Natural killer cell (primary cell): ENCODE data around the gene SARDH. TPM values are rescaled to one million over a fixed set of nuclear protein-coding genes. Genes with fewer than 3 reads are reported as not detected.

Source experiments
- ATAC-seq, 3 donors: fragments of 150-1000 bp in 2 of 3; fragments of 200-7000 bp in 1 of 3; cut with Tn5 transposase; 1 replicate in 1 of 3; 2 replicates in 2 of 3; pipeline ENCODE4 v1.10.0; 2021; ENCODE audit warnings: mild to moderate bottlenecking in 2 of 3, moderate library complexity in 2 of 3
- DNase-seq, 2 donors: peaks; one replicate each; pipeline versions ENCODE4 v3.0.0 to v3.0.0-alpha.2; 2013 to 2021; ENCODE audit warnings: mixed read lengths in 1 of 2
- H3K27ac ChIP-seq: one replicate; pipeline ENCODE4 v1.5.1; 2013; ENCODE audit warnings: mild to moderate bottlenecking, low read length
- H3K27me3 ChIP-seq: one replicate; pipeline ENCODE4 v1.6.1; 2013; ENCODE audit warnings: low read length; ENCODE audit not compliant: control insufficient read depth, insufficient read depth
- H3K36me3 ChIP-seq: one replicate; pipeline ENCODE4 v1.6.1; 2013; ENCODE audit warnings: low read length; ENCODE audit not compliant: control insufficient read depth, insufficient read depth
- H3K4me1 ChIP-seq: one replicate; pipeline ENCODE4 v1.6.1; 2013; ENCODE audit warnings: low read length; ENCODE audit not compliant: control insufficient read depth, insufficient read depth
- H3K4me3 ChIP-seq: one replicate; pipeline ENCODE4 v1.5.1; 2013; ENCODE audit warnings: low read length
- H3K9me3 ChIP-seq: one replicate; pipeline ENCODE4 v1.6.1; 2013; ENCODE audit warnings: low read length; ENCODE audit not compliant: control insufficient read depth, insufficient read depth
- H3K27ac Mint-ChIP-seq, 2 donors: one replicate each; pipeline ENCODE4 v1.8.0; 2022; ENCODE audit warnings: mild to moderate bottlenecking in 2 of 2, mixed read lengths in 2 of 2, moderate library complexity in 1 of 2
- H3K27me3 Mint-ChIP-seq, 2 donors: one replicate each; pipeline ENCODE4 v1.8.0; 2022; ENCODE audit warnings: low read depth in 2 of 2, mixed read lengths in 2 of 2
- H3K36me3 Mint-ChIP-seq: one replicate; pipeline ENCODE4 v1.8.0; 2022; ENCODE audit warnings: mixed read lengths
- H3K4me1 Mint-ChIP-seq, 2 donors: one replicate each; pipeline ENCODE4 v1.8.0; 2022; ENCODE audit warnings: mixed read lengths in 2 of 2
- H3K4me3 Mint-ChIP-seq: one replicate; pipeline ENCODE4 v1.8.0; 2022; ENCODE audit warnings: mild to moderate bottlenecking, moderate library complexity, mixed read lengths
- H3K9me3 Mint-ChIP-seq, 2 donors: one replicate each; pipeline ENCODE4 v1.8.0; 2022; ENCODE audit warnings: mixed read lengths in 2 of 2
- CTCF ChIP-seq: fragments of 200-600 bp; IDR thresholded peaks from one replicate; pipeline ENCODE4 v1.8.0; 2022; ENCODE audit warnings: antibody characterized with exemption
- WGBS: methylation state at CpG from one replicate; pipeline ENCODE4 v1.1.7; 2013; ENCODE audit warnings: missing lambda C conversion rate; ENCODE audit not compliant: insufficient coverage; 5-methylcytosine and 5-hydroxymethylcytosine counted together
- intact Hi-C: fragments of 100-400 bp; cut with micrococcal nuclease; formaldehyde crosslinking; loops from one replicate; pipeline ENCODE4 v1.14.2; 2022
- total RNA-seq, 4 donors: library from RNA; stranded (reverse); fragments of 120-200 nt in 1 of 4; gene quantifications; one replicate each; pipeline versions ENCODE4 v1.2.3 to v1.2.4, GENCODE V29; 2013 to 2022

The SARDH gene
- total RNA-seq: 1 to 10 TPM; 2.2 to 6.8 (median 4.1) TPM
- total RNA-seq (2013): 4.4 TPM

- H3K27ac Mint-ChIP-seq: peak within 1 kb of the TSS in 1 of 2 donors; percentile 79
- DNase-seq (peak; percentile 56 to 62), ATAC-seq (peak; percentile 69 to 83 (median 81))
- peak within 1 kb of the TSS; percentile 66 for H3K4me3 Mint-ChIP-seq
- H3K27me3 Mint-ChIP-seq: no peaks in the 10 kb centered on the region
- H3K36me3 Mint-ChIP-seq: no peaks in the 10 kb centered on the region
- intact Hi-C loops: no loop called here
- Histone ChIP-seq H3K9me3 (no peaks in the 10 kb centered on the region), H3K4me1 (peaks cover 21% of the 10 kb centered on the region), H3K36me3 (no peaks in the 10 kb centered on the region), H3K27ac (peak within 1 kb of the TSS; percentile 26), H3K4me3 (peak within 1 kb of the TSS; percentile 44), H3K27me3 (no peaks in the 10 kb centered on the region)
- no peaks in the 10 kb centered on the region for H3K9me3 Mint-ChIP-seq
- 17% methylated on average over 25 of the region's 25 CpGs for WGBS
- TF ChIP-seq CTCF: no peak
- peaks cover 6 to 16% of the 10 kb centered on the region in 2 donors for H3K4me1 Mint-ChIP-seq
Measured at GRCh38 chr9:133737774-133738639, at the start of gene SARDH. Gene SARDH, minus strand, starts transcription at chr9:133738352. Its CDS starts 4,179 bp downstream, at chr9:133734173.

- Mint-ChIP-seq H3K36me3 (no peaks in the 10 kb centered on the region), H3K9me3 (no peaks in the 10 kb centered on the region), H3K4me3 (no peak overlapping the region), H3K27me3 (no peaks in the 10 kb centered on the region), H3K27ac (no peak overlapping the region), H3K4me1 (peaks cover 0 to 8% of the 10 kb centered on the region in 2 donors)
- ATAC-seq (peak in 2 of 3 donors; percentile 35 to 50), DNase-seq (no peak)
- intact Hi-C loops: no loop called here
- whole genome bisulfite sequencing: 34% methylated on average over 5 of the region's 5 CpGs
- Histone ChIP-seq H3K27ac (no peak overlapping the region), H3K4me3 (no peak overlapping the region), H3K36me3 (no peaks in the 10 kb centered on the region), H3K27me3 (no peaks in the 10 kb centered on the region), H3K4me1 (peaks cover 55% of the 10 kb centered on the region), H3K9me3 (no peaks in the 10 kb centered on the region)
- no peak for TF ChIP-seq CTCF
Measured at GRCh38 chr9:133787754-133788025, 49.5 kb upstream of the SARDH start.

- no peaks in the 10 kb centered on the region for H3K36me3 ChIP-seq
- ATAC-seq: no peak
- Mint-ChIP-seq H3K4me1 (peaks cover 0 to 6% of the 10 kb centered on the region in 2 donors), H3K27me3 (no peaks in the 10 kb centered on the region), H3K9me3 (no peaks in the 10 kb centered on the region), H3K4me3 (no peak overlapping the region), H3K27ac (no peak overlapping the region), H3K36me3 (no peaks in the 10 kb centered on the region)
- H3K9me3 ChIP-seq: no peaks in the 10 kb centered on the region
- intact Hi-C loops: no loop called here
- no peak for TF ChIP-seq CTCF
- no peak overlapping the region for H3K4me3 ChIP-seq
- no peaks in the 10 kb centered on the region for H3K27me3 ChIP-seq
- H3K4me1 ChIP-seq: peaks cover 56% of the 10 kb centered on the region
- no peak for DNase-seq
- H3K27ac ChIP-seq: peak overlapping the region; percentile 68
- WGBS: 70% methylated on average over 17 of the region's 17 CpGs
Measured at GRCh38 chr9:133786907-133787753, 49.0 kb upstream of the SARDH start.
